MM.1S (cell line): ENCODE results near the gene CTSW.
A peak's percentile ranks its signal among the peaks of the same experiment; 100 is the strongest.

Experiments used
- DNase-seq: peaks from one replicate; pipeline ENCODE4 v3.0.0-alpha.2; 2015
- H2AFZ ChIP-seq: fragments of 300-600 bp; sonication (generic); 2 replicates; pipeline ENCODE4 v1.6.0; 2016; ENCODE audit warnings: antibody characterized with exemption, low read length
- H3F3A ChIP-seq: fragments of 300-600 bp; sonication (generic); 2 replicates; pipeline ENCODE4 v1.6.1; 2016; ENCODE audit warnings: mild to moderate bottlenecking, antibody characterized with exemption, low read length, moderate library complexity, mixed read lengths; ENCODE audit not compliant: insufficient read depth
- H3K27ac ChIP-seq: fragments of 300-600 bp; sonication (generic); 2 replicates; pipeline ENCODE4 v1.5.1; 2016; ENCODE audit warnings: mild to moderate bottlenecking, low read length
- H3K27me3 ChIP-seq: fragments of 300-600 bp; sonication (generic); replicated peaks from 2 replicates; pipeline ENCODE4 v1.6.0; 2016; ENCODE audit warnings: low read length; ENCODE audit not compliant: insufficient read depth
- H3K36me3 ChIP-seq: fragments of 300-600 bp; sonication (generic); replicated peaks from 2 replicates; pipeline ENCODE4 v1.6.1; 2016; ENCODE audit warnings: mild to moderate bottlenecking, low read length, mixed read lengths; ENCODE audit not compliant: insufficient read depth
- H3K4me1 ChIP-seq: fragments of 300-600 bp; sonication (generic); 2 replicates; pipeline ENCODE4 v1.6.1; 2016; ENCODE audit warnings: low read length, mixed read lengths
- H3K4me2 ChIP-seq: fragments of 300-600 bp; sonication (generic); 2 replicates; pipeline ENCODE4 v1.6.0; 2016; ENCODE audit warnings: low read depth, low read length
- H3K4me3 ChIP-seq: fragments of 300-600 bp; sonication (generic); 2 replicates; pipeline ENCODE4 v1.5.1; 2016; ENCODE audit warnings: low read length, mixed read lengths
- H3K79me2 ChIP-seq: fragments of 300-600 bp; sonication (generic); 2 replicates; pipeline ENCODE4 v1.6.1; 2016; ENCODE audit warnings: mixed run types, low read length, mixed read lengths
- H3K9ac ChIP-seq: fragments of 300-600 bp; sonication (generic); 2 replicates; pipeline ENCODE4 v1.6.1; 2016; ENCODE audit warnings: low read length, mixed read lengths
- H3K9me2 ChIP-seq: fragments of 300-600 bp; sonication (generic); replicated peaks from 2 replicates; pipeline ENCODE4 v1.6.1; 2016; ENCODE audit warnings: mild to moderate bottlenecking, low read length, mixed read lengths; ENCODE audit not compliant: insufficient read depth
- H3K9me3 ChIP-seq: fragments of 300-600 bp; sonication (generic); replicated peaks from 2 replicates; pipeline ENCODE4 v1.6.1; 2016; ENCODE audit warnings: mild to moderate bottlenecking, low read length, mixed read lengths; ENCODE audit not compliant: insufficient read depth
- H4K20me1 ChIP-seq: fragments of 300-600 bp; sonication (generic); 2 replicates; pipeline ENCODE4 v1.6.1; 2016; ENCODE audit warnings: mild to moderate bottlenecking, low read length, moderate library complexity, mixed read lengths; ENCODE audit not compliant: insufficient read depth
- CTCF ChIP-seq: fragments of 300-600 bp; sonication (generic); IDR thresholded peaks from 2 replicates; pipeline ENCODE4 v1.5.1; 2016; ENCODE audit warnings: antibody characterized with exemption, low read length, mixed read lengths
- EZH2 ChIP-seq: fragments of 300-600 bp; sonication (generic); optimal IDR thresholded peaks from 2 replicates; pipeline ENCODE3; 2017; ENCODE audit warnings: low read depth, mild to moderate bottlenecking, antibody characterized with exemption, low read length, mixed read lengths
- EZH2phosphoT487 ChIP-seq: fragments of 300-600 bp; sonication (generic); IDR thresholded peaks from 2 replicates; pipeline ENCODE4 v1.6.1; 2018; ENCODE audit warnings: antibody characterized with exemption, low read length

The CTSW gene

GRCh38 chr11:65862191-65862735 lies 17.4 kb upstream of the CTSW start:
- Histone ChIP-seq H3K27me3 (no peaks in the 10 kb centered on the region), H3K36me3 (peaks cover 5% of the 10 kb centered on the region; the same call in 1 of the 2 replicates), H3K4me2 (peak overlapping the region; percentile 96; the same call in 1 of the 2 replicates), H3K4me3 (no peak overlapping the region), H2AFZ (no peak overlapping the region), H3K4me1 (peaks cover 8% of the 10 kb centered on the region), H4K20me1 (no peaks in the 10 kb centered on the region), H3K27ac (no peak overlapping the region), H3F3A (peaks cover 37% of the 10 kb centered on the region), H3K9ac (peak overlapping the region; percentile 93; the same call in 1 of the 2 replicates), H3K9me3 (no peaks in the 10 kb centered on the region), H3K9me2 (no peaks in the 10 kb centered on the region), H3K79me2 (peaks cover 35% of the 10 kb centered on the region)
- TF ChIP-seq CTCF = no peak
- no peak for TF ChIP-seq EZH2
- no peak for TF ChIP-seq EZH2phosphoT487
- DNase-seq = no peak

- H4K20me1 ChIP-seq = no peaks in the 10 kb centered on the region
- no peaks in the 10 kb centered on the region for H3K9me3 ChIP-seq
- H3K79me2 ChIP-seq = peaks cover 31% of the 10 kb centered on the region
- TF ChIP-seq EZH2 = no peak
- no peak for TF ChIP-seq EZH2phosphoT487
- TF ChIP-seq CTCF = no peak
- peaks cover 8% of the 10 kb centered on the region for H3K4me1 ChIP-seq
- no peak overlapping the region for H3K9ac ChIP-seq
- H3K4me2 ChIP-seq = no peak overlapping the region
- H3F3A ChIP-seq = peaks cover 31% of the 10 kb centered on the region
- no peak overlapping the region for H3K27ac ChIP-seq
- H3K36me3 ChIP-seq = peaks cover 5% of the 10 kb centered on the region; the same call in 1 of the 2 replicates
- DNase-seq = no peak
- no peak overlapping the region for H2AFZ ChIP-seq
- H3K9me2 ChIP-seq = no peaks in the 10 kb centered on the region
- no peak overlapping the region for H3K4me3 ChIP-seq
- H3K27me3 ChIP-seq = no peaks in the 10 kb centered on the region
These were observed 16.4 kb upstream of the CTSW start for GRCh38 chr11:65862941-65863888.

- Histone ChIP-seq H2AFZ (no peak overlapping the region), H4K20me1 (no peaks in the 10 kb centered on the region), H3K9ac (no peak overlapping the region), H3K36me3 (peaks cover 5% of the 10 kb centered on the region; the same call in 1 of the 2 replicates), H3K9me2 (no peaks in the 10 kb centered on the region), H3K4me1 (peaks cover 8% of the 10 kb centered on the region), H3K9me3 (no peaks in the 10 kb centered on the region), H3K79me2 (peaks cover 31% of the 10 kb centered on the region), H3K27me3 (no peaks in the 10 kb centered on the region), H3F3A (peaks cover 22% of the 10 kb centered on the region), H3K4me3 (no peak overlapping the region), H3K4me2 (no peak overlapping the region), H3K27ac (no peak overlapping the region)
- DNase-seq = no peak
- TF ChIP-seq EZH2phosphoT487 (no peak), CTCF (no peak), EZH2 (no peak)
These were observed 15.5 kb upstream of the CTSW start for GRCh38 chr11:65863889-65864705.
